K562 (cell line): ENCODE data around the gene ADRM1. TPM values are rescaled to one million over a fixed set of nuclear protein-coding genes. Genes with fewer than 3 reads are reported as not detected.

Source experiments
- ATAC-seq: fragments of 200-7000 bp; cut with Tn5 transposase; 3 replicates; pipeline ENCODE4 v1.9.1; 2020; ENCODE audit warnings: moderate library complexity
- BruUV-seq: library from RNA; stranded (reverse); fragments of 400-500 nt; replicated peaks from 2 replicates; lab custom pipeline; 2021; lab: Mats Ljungman, UMichigan
- CTCF ChIA-PET: fragments of 300-600 bp; formaldehyde crosslinking; extraction: SDS; loops from one replicate; lab custom pipeline; 2021; ENCODE audit warnings: low intra/inter-chr PET ratio; lab: Yijun Ruan, JAX
- POLR2A ChIA-PET: fragments of 300-600, 350-650 bp; sonication (Branson Sonifier 250); formaldehyde crosslinking; extraction: SDS; loops from one replicate; lab custom pipeline; 2021; ENCODE audit warnings: antibody characterized with exemption, inconsistent platforms; lab: Yijun Ruan, JAX
- DNase-seq, 4 experiments: peaks; one replicate each; pipeline versions ENCODE4 v3.0.0 to v3.0.0-alpha.2; 2011 to 2018; ENCODE audit warnings: low spot score in 3 of 4, mixed read lengths in 3 of 4; ENCODE audit errors: extremely low read depth in 1 of 4
- FAIRE-seq: peaks from 2 replicates; lab custom pipeline; 2011; peaks lifted over from hg19 to GRCh38; lab: Jason Lieb, UNC
- H2AFZ ChIP-seq: 2 replicates; pipeline ENCODE4 v1.6.0; 2011; ENCODE audit warnings: low read depth, low read length, control low read depth, inconsistent platforms
- H3K27ac ChIP-seq: fragments of 200-600 bp; 3 replicates; pipeline ENCODE4 v1.8.0; 2011; ENCODE audit warnings: low read depth, mild to moderate bottlenecking, control low read depth, inconsistent platforms, low read length, moderate library complexity, mixed read lengths; ENCODE audit errors: extremely low read depth
- H3K27me3 ChIP-seq, 2 experiments: fragments of 300-600 bp in 1 of 2; 2 replicates in 1 of 2; 3 replicates in 1 of 2; pipeline versions ENCODE4 v1.6.0 to v1.8.0; 2011; ENCODE audit warnings: inconsistent platforms in 2 of 2, low read length in 2 of 2, mild to moderate bottlenecking in 1 of 2, mixed read lengths in 1 of 2, moderate library complexity in 1 of 2; ENCODE audit not compliant: control insufficient read depth in 2 of 2, insufficient read depth in 2 of 2
- H3K36me3 ChIP-seq: fragments of 300-600 bp; 3 replicates; pipeline ENCODE4 v1.8.0; 2011; ENCODE audit warnings: mild to moderate bottlenecking, low read length, inconsistent platforms; ENCODE audit not compliant: control insufficient read depth, insufficient read depth
- H3K4me1 ChIP-seq, 2 experiments: fragments of 200-600 bp in 1 of 2; replicated peaks in 1 of 2; 2 replicates in 1 of 2; 3 replicates in 1 of 2; pipeline versions ENCODE4 v1.5.1 to v1.8.0; 2011; ENCODE audit warnings: inconsistent platforms in 2 of 2, low read length in 2 of 2, mild to moderate bottlenecking in 1 of 2, mixed read lengths in 1 of 2, moderate library complexity in 1 of 2; ENCODE audit not compliant: control insufficient read depth in 2 of 2, insufficient read depth in 2 of 2
- H3K4me2 ChIP-seq: 2 replicates; pipeline ENCODE4 v1.6.1; 2011; ENCODE audit warnings: low read length, control low read depth, inconsistent platforms, mixed read lengths; ENCODE audit not compliant: insufficient read depth
- H3K4me3 ChIP-seq: fragments of 200-600 bp; sonication (generic), shearing (Covaris generic); 2 replicates; pipeline ENCODE4 v1.5.1; 2016; ENCODE audit warnings: control low read depth, inconsistent platforms
- H3K79me2 ChIP-seq: fragments of 200-600 bp; 3 replicates; pipeline ENCODE4 v1.8.0; 2011; ENCODE audit warnings: low read length, inconsistent platforms; ENCODE audit not compliant: control insufficient read depth, insufficient read depth
- H3K9ac ChIP-seq, 2 experiments: 2 replicates each; pipeline versions ENCODE4 v1.6.0 to v1.6.1; 2011; ENCODE audit warnings: low read depth in 2 of 2, low read length in 2 of 2, control low read depth in 1 of 2, inconsistent platforms in 1 of 2, mild to moderate bottlenecking in 1 of 2, mixed read lengths in 1 of 2; ENCODE audit not compliant: insufficient read depth in 1 of 2
- H3K9me1 ChIP-seq: one replicate; pipeline ENCODE4 v1.6.0; 2011; ENCODE audit warnings: inconsistent platforms, mild to moderate bottlenecking, low read length, moderate library complexity; ENCODE audit not compliant: control insufficient read depth, insufficient read depth
- H3K9me3 ChIP-seq: replicated peaks from 2 replicates; pipeline ENCODE4 v1.5.1; 2011; ENCODE audit warnings: low read depth, low read length, inconsistent platforms; ENCODE audit not compliant: control insufficient read depth, insufficient read depth
- H4K20me1 ChIP-seq: replicated peaks from 2 replicates; pipeline ENCODE4 v1.6.1; 2011; ENCODE audit warnings: low read length, inconsistent platforms, mixed read lengths; ENCODE audit not compliant: control insufficient read depth, insufficient read depth
- GABPB1 ChIP-seq: sonication (generic); formaldehyde crosslinking; IDR thresholded peaks from 2 replicates; pipeline ENCODE4 v1.8.0; 2022; ENCODE audit warnings: mild to moderate bottlenecking, missing genetic modification reagents
- JUND ChIP-seq, 2 experiments: IDR thresholded peaks; 2 replicates in 1 of 2; 3 replicates in 1 of 2; pipeline ENCODE4 v1.6.1; 2011; ENCODE audit warnings: borderline replicate concordance in 2 of 2, low read depth in 2 of 2, low read length in 2 of 2, improper control_type of control experiment in 1 of 2, missing biosample characterization in 1 of 2, missing genetic modification characterization in 1 of 2, missing genetic modification reagents in 1 of 2
- POLR2G ChIP-seq: fragments of 200-400 bp; formaldehyde crosslinking; IDR thresholded peaks from 2 replicates; pipeline ENCODE4 v1.6.1; 2017; ENCODE audit warnings: low read depth, mild to moderate bottlenecking, antibody characterized with exemption, low read length, moderate library complexity
- TARDBP ChIP-seq: fragments of 450-650 bp; IDR thresholded peaks from 2 replicates; pipeline ENCODE4 v1.6.1; 2016
- WGBS: fragments of 100-300 bp; shearing (Covaris generic); methylation state at CpG from one replicate; pipeline ENCODE4 v1.1.6; 2016; ENCODE audit warnings: low coverage, mixed read lengths; ENCODE audit not compliant: insufficient coverage; ENCODE audit errors: missing lambda C conversion rate; 5-methylcytosine and 5-hydroxymethylcytosine counted together
- in situ Hi-C: fragments of 300-500 bp; cut with MboI; formaldehyde crosslinking; loops from 4 replicates; pipeline ENCODE4 v1.15.0; 2018; ENCODE audit warnings: inconsistent platforms, mixed read lengths
- intact Hi-C: fragments of 100-400 bp; cut with micrococcal nuclease; formaldehyde crosslinking; loops from 2 replicates; pipeline ENCODE4 v1.14.2; 2022
- polyA plus RNA-seq, 8 experiments: library from polyadenylated mRNA; depleted of rRNA in 4 of 8; stranded (reverse) in 5 of 8; unstranded in 3 of 8; fragments of >200 nt; fragmentation: Nextera tagmentation in 2 of 8; fragmentation: Illumina TruSeq in 1 of 8; extraction: Ambion mirVana in 2 of 8; extraction: Trizol in 1 of 8; gene quantifications; 2 replicates each; pipeline versions ENCODE4 v1.2.1 to v1.2.3, GENCODE V29; 2011 to 2014; ENCODE audit warnings: inconsistent platforms in 1 of 8, missing spikeins in 1 of 8
- total RNA-seq, 7 experiments: library from RNA; depleted of rRNA in 6 of 7; stranded (reverse); fragments of >200 nt in 6 of 7; fragmentation: Illumina TruSeq in 2 of 7; extraction: Trizol in 2 of 7; gene quantifications; 2 replicates each; pipeline versions ENCODE4 v1.2.1 to v1.2.3, GENCODE V29; 2011 to 2021; ENCODE audit warnings: low replicate concordance in 1 of 7
- TF ChIP-seq, protein P1 (sequence below): fragments of 250-450 bp; sonication (Bioruptor Pico); IDR thresholded peaks from 2 replicates; pipeline ENCODE4 v1.5.0; 2021
- TF ChIP-seq, protein P2 (sequence below), 2 experiments: fragments of 200-800 bp in 1 of 2; sonication (Bioruptor generic) in 1 of 2; sonication (generic) in 1 of 2; formaldehyde crosslinking in 1 of 2; IDR thresholded peaks in 1 of 2; conservative IDR thresholded peaks in 1 of 2; 2 replicates each; pipeline versions ENCODE4 v1.5.0 to v1.6.1; 2016 to 2020; ENCODE audit warnings: missing compliant biosample characterization in 1 of 2, missing genetic modification characterization in 1 of 2, missing genetic modification reagents in 1 of 2

The ADRM1 gene
- total and polyA plus RNA-seq, 9 of the 15 experiments (the other 6 are each of a cell fraction or from before 2014, with no cell fraction given), result 5.0 to 223 (median 67.4) TPM

DNA sequence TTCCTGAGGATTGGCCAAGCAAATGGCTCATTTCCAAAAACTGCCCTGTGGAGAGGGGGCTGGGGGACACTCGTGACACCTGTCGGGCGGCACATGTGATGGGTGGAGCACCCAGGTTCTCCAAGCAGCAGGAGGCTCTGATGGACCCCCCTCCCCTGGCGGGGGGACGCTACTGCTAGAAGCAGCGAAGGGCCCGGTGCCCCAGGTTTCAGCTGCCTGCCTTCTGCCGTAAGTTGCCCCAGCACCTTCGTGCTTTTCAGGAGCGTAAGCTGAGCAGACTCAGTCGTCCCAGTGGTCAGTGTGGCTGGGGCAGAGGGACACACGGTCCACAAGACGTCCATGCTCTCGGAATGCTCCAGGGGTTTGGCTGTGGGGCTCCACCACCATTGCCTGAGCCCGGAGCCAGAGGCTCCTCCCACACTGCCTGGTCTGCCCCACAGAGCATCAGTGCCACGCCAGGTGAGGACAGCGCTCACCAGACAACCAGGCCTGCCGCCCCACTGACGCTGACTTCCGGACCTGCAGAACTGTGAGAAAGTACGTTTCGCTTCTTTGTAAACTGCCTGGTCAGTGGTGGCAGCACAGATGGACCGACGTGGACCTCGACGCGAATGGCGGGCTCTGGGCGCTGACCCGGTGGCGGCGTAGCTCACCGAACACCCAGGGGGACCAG, 4.1 kb upstream of the ADRM1 start:
- no peak overlapping the region for H3K4me3 ChIP-seq
- FAIRE-seq (no peak), DNase-seq (no peak), ATAC-seq (no peak)
- WGBS, result 72% methylated on average over 22 of the region's 33 CpGs
- intact Hi-C loops (no loop called here), in situ Hi-C loops (no loop called here)
- no peaks in the 10 kb centered on the region for H3K27me3 ChIP-seq
- H3K36me3 ChIP-seq, result peaks cover 19% of the 10 kb centered on the region; the same call in 1 of the 3 replicates
- TF ChIP-seq POLR2G (peak; percentile 53), TARDBP (no peak)
- POLR2A ChIA-PET, result no interaction called here
- no peak overlapping the region for H2AFZ ChIP-seq
- no peaks in the 10 kb centered on the region for H3K9me1 ChIP-seq
- H3K27ac ChIP-seq, result no peak overlapping the region
- BruUV-seq, result no TSS peak
- CTCF ChIA-PET, result interaction anchor here (0.7 kb wide), 1 partner anchor 83 kb away, joined by 3 read pairs; no protein-coding TSS in a partner anchor
- no peak overlapping the region for H3K4me2 ChIP-seq
- H3K9ac ChIP-seq, result peak overlapping the region in 1 of 2 experiments; percentile 53; a peak in 2 of 4 replicates
- H4K20me1 ChIP-seq, result peaks cover 4% of the 10 kb centered on the region
- H3K9me3 ChIP-seq, result no peaks in the 10 kb centered on the region
- peaks cover 0 to 38% of the 10 kb centered on the region in 2 experiments; a peak in 2 of 5 replicates for H3K4me1 ChIP-seq
- H3K79me2 ChIP-seq, result peaks cover 8% of the 10 kb centered on the region

DNA sequence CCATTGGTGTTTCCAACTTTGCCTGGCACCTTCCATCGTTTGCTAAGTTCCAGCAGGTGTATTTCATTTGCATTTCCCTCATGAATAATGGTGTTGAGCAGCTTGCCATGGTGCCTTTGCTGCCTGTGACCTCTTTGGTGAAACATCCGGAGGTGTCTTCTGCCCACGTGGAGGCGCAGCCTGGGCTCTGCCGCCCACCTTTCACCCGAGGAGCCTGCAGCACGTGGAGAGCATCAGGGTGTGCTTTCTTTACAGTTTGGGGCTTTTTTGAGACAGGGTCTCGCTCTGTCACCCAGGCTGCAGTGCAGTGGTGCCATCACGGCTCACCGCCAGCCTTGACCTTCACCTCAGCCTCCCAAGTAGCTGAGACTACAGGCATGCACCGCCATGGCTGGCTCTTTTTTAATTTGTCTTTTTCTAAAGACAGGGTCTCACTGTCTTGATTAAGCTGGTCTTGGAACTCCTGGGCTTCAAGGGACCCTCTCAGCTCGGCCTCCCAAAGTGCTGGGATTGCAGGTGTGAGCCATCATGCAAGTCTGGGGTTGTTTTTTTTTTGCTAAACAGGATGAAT, 3.0 kb upstream of the ADRM1 start:
- Histone ChIP-seq H3K9me1 (peaks cover 5% of the 10 kb centered on the region), H3K9ac (no peak overlapping the region), H3K79me2 (peaks cover 18% of the 10 kb centered on the region), H3K4me3 (no peak overlapping the region), H3K4me1 (peaks cover 8 to 48% of the 10 kb centered on the region in 2 experiments), H3K4me2 (no peak overlapping the region), H4K20me1 (peaks cover 15% of the 10 kb centered on the region), H2AFZ (no peak overlapping the region), H3K27ac (no peak overlapping the region), H3K36me3 (peaks cover 25% of the 10 kb centered on the region; the same call in 2 of the 3 replicates), H3K27me3 (no peaks in the 10 kb centered on the region), H3K9me3 (no peaks in the 10 kb centered on the region)
- WGBS, result 45% methylated on average over 12 of the region's 12 CpGs
- no peak for DNase-seq
- BruUV-seq, result no TSS peak
- intact Hi-C loops (loop anchor here (5.0 to 10.0 kb wide), 3 partner anchors 68 to 315 kb away; partner anchors contain the start of gene LAMA5), in situ Hi-C loops (loop anchor here (10.0 kb wide), 2 partner anchors 195 to 315 kb away; no protein-coding TSS in a partner anchor)
- ChIA-PET CTCF (interaction anchor here (0.6 to 1.1 kb wide), 2 partner anchors 106 to 107 kb away, joined by 3 read pairs; partner anchors contain the start of gene CABLES2), POLR2A (interaction anchor here (0.6 to 1.0 kb wide), 3 partner anchors 9 to 69 kb away, joined by 3 to 5 read pairs (median 3); no protein-coding TSS in a partner anchor)
- FAIRE-seq, result no peak
- no peak for ATAC-seq
- TF ChIP-seq, protein P1, sequence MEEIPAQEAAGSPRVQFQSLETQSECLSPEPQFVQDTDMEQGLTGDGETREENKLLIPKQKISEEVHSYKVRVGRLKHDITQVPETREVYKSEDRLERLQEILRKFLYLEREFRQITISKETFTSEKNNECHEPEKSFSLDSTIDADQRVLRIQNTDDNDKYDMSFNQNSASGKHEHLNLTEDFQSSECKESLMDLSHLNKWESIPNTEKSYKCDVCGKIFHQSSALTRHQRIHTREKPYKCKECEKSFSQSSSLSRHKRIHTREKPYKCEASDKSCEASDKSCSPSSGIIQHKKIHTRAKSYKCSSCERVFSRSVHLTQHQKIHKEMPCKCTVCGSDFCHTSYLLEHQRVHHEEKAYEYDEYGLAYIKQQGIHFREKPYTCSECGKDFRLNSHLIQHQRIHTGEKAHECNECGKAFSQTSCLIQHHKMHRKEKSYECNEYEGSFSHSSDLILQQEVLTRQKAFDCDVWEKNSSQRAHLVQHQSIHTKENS (CRISPR knock-in tag), result no peak
- TF ChIP-seq JUND (IDR thresholded peaks at IDR 0.05; ENCODE audit: borderline replicate concordance, low read depth, low read length) (no peak), JUND (tag; IDR thresholded peaks at IDR 0.05; ENCODE audit: borderline replicate concordance, low read depth, low read length) (no peak), GABPB1 (CRISPR knock-in tag) (no peak)
- TF ChIP-seq, protein P2, sequence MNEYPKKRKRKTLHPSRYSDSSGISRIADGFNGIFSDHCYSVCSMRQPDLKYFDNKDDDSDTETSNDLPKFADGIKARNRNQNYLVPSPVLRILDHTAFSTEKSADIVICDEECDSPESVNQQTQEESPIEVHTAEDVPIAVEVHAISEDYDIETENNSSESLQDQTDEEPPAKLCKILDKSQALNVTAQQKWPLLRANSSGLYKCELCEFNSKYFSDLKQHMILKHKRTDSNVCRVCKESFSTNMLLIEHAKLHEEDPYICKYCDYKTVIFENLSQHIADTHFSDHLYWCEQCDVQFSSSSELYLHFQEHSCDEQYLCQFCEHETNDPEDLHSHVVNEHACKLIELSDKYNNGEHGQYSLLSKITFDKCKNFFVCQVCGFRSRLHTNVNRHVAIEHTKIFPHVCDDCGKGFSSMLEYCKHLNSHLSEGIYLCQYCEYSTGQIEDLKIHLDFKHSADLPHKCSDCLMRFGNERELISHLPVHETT (CRISPR knock-in tag; conservative IDR thresholded peaks at IDR 0.05 in 1 of 2, IDR thresholded peaks at IDR 0.05 in 1 of 2), result no peak
